GM12892 (cell line): ENCODE data around the gene PALLD.

ENCODE experiments used
- POLR2A ChIP-seq: IDR thresholded peaks from 2 replicates; pipeline ENCODE4 v1.6.1; 2011; ENCODE audit warnings: low read depth, low read length, control low read depth
- POLR2AphosphoS5 ChIP-seq: IDR thresholded peaks from 2 replicates; pipeline ENCODE4 v1.6.1; 2011; ENCODE audit warnings: low read depth, low read length, control low read depth

- no peak for TF ChIP-seq POLR2A
- no peak for TF ChIP-seq POLR2AphosphoS5
Measured at GRCh38 chr4:168499241-168499640, 2.4 kb downstream of the PALLD start.
